Measurements from ENCODE around the gene ADAMTS12.

The ADAMTS12 gene

DNA sequence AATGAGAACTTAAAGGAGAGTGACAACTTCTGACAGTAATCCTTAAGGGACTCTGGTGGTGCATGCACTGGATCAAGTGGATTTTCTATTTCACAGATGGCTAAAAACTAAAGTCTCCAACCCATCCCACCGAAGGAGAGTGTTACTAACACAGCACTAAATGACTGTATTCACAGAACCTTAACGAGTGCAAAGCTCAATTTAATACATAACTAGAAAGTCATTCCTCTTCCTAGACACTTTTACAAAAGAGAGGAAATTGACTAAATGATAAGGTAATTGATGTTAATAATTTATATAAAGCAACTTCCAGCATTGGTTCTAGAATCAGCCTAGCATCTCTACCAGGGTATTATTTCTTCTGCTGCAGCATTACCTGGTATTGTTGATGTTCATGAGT, 189.8 kb downstream of the ADAMTS12 start:
- no peak for DNase-seq (ENCODE audit: low spot score)

DNA sequence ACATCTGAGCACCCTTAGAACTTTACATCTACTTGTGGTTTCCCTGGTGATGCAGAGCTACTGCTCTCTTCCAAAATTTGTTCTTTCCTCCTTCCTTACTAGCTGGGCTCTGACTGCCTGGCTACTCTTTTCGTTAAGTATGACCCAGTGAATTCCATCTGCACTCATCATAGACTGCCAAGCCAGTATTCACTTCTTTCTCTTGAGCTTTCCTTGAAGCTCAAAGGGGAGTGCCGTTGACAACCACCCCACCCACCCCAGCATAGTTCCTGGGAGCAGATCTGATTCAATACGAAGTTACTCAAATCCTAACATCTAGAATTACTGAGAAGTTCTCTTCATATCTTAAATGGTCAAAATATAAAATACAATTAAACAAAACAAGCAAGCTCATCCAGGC, 190.5 kb downstream of the ADAMTS12 start:
- DNase-seq (ENCODE audit: low spot score): no peak

DNA sequence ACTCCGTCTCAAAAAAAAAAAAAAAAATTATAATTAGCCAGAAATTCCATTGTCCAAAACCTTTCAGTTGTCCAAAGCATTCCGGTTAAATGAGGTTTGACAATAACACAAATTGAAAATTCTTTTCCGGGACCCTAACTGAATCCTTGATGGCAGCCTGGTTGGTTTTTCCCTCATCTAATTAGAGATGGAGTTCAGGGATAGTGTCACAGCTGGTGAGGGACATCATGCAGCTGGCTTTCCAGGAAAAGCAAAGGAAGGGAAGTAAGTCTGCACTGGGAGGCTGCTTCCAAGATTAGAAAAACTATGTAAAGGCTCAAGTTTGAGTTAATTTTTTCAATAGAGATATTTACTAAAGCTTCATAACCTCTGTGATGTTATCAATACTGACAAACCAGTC, 195.4 kb downstream of the ADAMTS12 start:
- no peak for DNase-seq (ENCODE audit: low spot score)

DNA sequence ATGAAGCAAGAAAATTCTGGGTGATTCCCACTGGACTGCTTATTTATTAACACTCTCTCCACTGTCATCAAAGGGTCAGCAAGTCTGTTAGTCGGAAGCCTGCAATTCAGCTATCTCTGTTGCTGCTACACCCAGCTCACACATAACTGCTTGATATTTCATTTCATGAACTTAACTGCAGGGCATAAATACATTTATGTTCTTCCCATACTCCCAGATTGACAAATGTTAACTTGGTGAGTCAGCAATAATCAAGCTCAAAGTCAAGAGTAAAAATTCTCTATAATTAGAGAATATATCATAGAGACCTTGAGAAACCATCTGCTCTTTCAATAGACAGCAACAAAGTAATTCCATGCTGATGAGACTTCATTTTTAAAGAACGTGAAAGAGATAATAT, 198.8 kb downstream of the ADAMTS12 start:
- no peak for DNase-seq (ENCODE audit: low spot score)

DNA sequence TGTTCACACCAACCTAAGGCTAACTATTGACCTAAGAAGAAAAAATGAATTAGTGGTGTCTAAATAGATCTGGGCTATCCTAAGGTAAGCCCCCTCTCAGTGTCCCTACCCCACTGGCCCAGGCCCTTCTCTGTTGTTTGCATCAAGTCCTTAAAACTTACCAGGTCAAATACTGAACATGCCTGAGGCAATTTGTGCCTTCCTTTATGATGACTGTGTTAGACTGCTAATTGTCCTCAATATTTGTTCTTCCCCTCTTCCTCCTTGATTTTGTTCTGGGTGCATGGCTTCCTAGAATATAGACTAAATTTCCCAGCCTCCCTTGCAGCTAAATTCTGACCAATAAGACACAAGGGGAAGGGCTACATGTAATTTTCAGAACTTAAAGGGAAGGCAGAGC, 199.9 kb downstream of the ADAMTS12 start:
- no peak for DNase-seq (ENCODE audit: low spot score)

DNA sequence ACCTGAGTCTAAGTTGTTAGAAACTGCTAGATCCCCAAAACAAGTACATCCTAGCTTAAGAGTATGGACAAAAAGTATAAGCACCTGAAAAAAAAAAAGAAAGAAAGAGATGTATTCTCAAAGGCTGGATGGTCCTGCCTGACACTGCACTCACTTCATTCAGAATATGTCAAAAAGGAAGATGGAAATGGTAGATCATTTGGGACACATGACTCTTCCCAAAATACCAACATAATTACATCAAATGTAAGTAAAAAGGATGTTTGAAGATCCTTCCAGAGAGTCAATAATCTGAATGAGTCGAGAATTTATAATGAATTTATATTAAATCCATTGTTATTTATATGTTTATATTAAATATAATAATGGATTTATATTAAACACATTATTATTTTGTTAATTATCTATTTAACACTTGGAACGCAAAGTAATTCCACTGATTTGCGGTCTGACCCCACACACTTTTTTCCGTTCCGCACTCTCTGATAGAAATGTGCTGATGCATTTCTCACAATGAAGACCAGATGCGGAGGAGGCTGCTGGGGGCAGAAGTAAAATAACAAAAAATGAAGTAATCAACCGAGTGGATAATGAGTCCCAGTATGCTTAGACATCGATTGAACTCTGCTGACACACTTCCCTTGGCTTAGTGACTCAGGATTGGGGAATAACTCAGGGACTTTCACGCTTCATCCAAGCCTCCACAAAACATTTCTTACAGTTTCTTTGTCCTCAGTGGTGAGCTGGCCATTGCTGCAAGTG, 201.2 kb downstream of the ADAMTS12 start:
- DNase-seq (ENCODE audit: low spot score): no peak

DNA sequence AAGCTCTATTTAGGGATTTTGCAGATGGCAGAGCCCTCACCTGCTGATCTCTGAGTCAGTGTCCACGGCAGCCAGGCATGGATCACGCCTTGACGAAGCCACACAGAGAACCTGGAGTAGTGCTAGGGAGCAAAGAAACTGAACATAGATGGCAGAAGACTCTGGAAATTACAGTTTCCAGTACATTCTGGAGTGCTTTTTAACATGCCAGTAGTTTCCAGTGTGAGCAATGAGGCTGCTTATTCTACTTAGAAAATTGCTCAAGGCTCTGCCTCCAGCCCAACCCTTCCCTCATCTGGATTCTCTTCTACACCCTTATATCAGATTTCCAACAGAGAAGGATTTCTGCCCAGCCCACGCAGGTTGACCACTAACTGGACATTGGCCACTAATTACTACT, 203.3 kb downstream of the ADAMTS12 start:
- DNase-seq (ENCODE audit: low spot score): no peak

DNA sequence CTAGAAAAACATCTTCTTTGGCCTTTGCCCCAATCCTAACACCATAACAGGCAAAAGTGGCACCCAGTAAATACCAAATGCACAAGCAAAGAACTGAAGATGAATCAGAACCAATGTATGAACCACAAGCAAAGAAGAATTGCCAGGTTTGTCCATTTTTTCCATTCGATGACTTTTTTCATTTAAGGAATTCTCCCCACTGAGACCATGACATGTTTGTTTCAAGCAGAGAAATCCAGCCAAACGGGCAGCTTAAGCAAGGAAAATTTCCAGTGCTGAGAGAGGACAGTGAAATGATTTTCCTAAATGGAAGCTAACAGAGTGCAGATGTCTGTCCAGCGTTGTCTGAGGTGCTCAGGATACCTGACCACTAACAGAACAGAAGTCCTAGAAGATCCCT, 203.7 kb downstream of the ADAMTS12 start:
- DNase-seq (ENCODE audit: low spot score): no peak

DNA sequence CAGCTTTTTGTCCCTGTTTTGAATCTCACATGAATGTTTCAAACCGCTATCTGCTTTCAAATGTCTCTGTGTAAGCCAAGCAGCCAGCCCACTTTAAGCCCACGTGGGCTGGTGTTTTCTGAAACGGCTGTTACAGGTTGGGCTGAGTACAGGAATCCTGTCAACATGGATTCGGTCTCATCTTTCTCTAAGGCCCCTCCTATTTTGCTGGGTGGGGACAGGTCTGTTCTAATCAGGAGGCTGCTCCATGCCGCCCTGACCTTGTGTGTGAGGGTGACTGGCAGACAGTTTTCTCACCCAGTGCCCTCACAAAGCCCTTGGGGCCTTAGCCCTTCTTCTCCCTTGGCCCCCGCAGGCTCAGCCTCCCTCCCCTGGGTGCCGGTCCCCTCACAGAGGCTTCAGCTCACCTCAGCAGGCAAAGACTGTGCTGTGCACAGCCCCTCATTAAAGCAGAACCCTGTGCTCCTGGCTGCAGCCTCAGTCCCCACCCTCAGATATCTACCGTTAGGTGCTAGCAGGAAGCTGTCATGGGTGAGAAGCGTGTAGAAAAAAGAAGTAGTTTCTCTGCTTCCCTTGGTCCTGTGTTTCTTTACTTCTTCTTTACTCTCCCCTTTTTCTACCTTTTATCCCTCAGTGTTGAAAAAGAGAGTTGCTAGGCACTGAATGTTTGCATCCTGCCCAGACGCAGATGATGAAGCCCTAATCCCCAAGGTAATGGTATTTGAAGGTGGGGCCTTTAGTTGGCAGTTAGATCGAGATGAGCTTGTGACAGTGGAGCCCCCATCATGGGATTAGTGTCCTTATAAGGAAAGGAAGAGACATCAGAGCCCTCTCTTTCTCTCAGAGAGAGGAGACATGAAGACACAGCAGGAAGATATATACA, 205.7 kb downstream of the ADAMTS12 start:
- no peak for DNase-seq (ENCODE audit: low spot score)

DNA sequence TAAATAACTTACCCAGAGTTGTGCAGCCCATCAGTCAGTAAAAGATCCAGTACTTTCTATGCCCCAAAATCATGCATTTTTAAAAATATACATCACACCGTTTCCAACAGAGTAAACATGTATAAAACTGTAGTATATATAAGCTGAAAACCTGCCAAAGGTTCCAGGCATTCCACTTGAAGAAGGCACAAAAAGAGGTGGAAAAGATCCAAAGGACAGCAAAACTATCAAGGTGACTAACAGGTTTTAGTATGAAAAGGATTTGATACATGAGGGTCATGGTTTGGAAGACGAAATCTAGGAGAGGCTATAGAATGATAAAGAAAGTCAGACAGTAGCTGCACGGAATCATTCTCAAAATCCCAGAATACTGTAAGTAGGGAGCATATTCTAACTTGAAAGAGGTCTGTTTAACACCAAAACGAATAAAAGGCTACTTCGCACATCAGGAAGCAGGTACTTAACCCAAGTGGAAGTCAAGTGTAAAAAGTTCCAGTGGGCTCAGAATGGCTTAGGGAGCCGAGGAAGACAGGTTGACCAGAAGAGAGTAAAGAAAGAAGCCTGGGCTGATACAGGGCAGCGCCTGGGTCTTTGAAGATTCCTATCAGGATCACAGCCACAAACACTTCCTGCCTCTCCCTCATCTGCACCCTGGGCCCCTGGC, 207.2 kb downstream of the ADAMTS12 start:
- DNase-seq (ENCODE audit: low spot score): no peak

DNA sequence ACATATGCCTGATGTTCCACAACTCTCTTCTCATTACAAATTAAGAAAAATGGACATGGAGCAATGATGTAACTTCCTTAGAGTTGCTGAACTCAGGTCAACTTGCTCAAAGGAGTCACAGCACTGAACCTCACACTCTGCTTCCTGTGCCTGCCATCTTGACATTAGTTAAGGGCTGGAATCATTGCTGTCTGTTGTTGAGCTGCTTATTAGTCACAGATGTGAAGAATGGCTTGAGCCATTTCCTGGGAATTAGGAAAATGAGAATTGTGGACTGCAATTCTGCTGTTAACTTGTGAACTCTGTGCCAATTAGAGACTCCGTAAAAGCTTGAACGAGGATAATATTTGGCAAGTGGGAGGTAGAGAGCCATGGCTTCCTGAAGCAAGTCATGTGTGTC, 212.0 kb downstream of the ADAMTS12 start:
- DNase-seq (ENCODE audit: low spot score): no peak

DNA sequence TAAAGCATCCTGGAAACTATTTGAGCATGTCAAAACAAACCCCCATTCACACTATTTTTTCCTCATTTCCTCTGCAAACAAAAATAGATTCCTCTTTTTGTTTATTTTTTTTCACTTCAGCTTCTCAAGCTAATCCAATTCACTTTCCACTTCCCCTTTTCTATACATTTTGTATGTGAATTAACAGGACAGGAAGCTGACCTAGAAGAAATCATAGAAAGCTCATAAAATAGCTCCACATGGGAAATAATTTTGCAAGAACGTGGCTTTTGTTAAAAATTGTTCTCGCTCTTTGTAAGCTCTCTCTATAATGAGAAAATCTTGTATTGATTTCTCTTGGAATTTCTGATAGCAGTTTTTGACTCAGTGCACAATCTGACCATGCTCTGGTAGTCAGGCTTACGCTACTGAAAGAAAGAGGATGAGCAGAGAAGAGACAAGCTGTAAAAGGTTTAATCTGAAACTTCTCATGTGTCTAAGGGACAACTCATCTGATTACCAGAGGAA, 215.8 kb downstream of the ADAMTS12 start:
- no peak for DNase-seq (ENCODE audit: low spot score)

DNA sequence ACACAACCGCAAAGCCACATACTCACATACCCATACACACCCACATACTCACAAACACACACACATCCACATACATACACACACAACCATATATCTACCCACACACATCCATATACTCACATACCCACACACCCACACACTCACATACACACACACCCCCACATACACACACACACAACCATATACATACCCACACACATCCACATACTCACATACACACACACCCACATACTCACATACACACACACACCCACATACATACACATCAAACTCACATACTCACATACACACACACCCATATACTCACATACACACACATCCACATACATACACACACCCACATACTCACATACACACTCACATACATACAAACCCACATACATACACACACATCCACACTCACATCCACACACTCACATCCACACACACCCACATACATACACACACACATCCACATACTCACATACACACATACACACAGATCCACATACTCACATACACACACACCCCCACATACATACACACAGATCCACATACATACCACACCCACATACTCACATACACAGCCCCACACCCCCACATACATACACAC, 220.0 kb downstream of the ADAMTS12 start:
- DNase-seq (ENCODE audit: low spot score): no peak

DNA sequence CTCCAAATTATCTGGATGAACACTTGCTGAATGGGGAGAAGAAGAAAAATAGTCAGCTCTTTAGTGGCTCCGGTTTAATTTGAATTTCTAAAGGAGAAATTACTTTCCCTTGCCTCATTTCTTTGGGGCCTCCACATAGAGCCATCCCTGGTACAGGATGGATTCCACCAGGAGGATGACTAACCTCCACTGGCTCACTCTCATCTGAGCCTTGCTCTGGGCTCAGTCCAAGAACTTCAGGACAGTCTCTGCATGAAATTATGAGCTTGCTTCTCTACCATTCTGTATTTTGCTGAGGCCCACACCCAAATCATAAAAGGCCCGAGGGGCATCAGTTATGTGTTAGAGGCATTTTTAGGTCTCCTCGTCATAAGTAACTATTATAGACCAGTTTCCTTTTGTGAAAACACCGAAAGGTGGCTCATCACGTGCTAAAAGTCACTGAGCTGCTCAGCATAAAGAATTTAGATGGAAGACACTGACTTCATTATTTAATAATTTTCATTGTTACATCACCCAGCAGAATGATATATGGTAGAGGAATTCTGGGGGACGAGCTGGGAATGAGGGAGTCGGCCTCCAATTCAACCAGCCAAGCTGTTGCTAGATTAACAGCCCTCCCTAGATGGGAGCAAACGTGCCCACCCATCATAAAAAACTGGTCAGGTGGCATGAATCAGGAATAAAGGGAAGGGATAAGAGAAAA, 228.9 kb downstream of the ADAMTS12 start:
- no peak for DNase-seq (ENCODE audit: low spot score)

DNA sequence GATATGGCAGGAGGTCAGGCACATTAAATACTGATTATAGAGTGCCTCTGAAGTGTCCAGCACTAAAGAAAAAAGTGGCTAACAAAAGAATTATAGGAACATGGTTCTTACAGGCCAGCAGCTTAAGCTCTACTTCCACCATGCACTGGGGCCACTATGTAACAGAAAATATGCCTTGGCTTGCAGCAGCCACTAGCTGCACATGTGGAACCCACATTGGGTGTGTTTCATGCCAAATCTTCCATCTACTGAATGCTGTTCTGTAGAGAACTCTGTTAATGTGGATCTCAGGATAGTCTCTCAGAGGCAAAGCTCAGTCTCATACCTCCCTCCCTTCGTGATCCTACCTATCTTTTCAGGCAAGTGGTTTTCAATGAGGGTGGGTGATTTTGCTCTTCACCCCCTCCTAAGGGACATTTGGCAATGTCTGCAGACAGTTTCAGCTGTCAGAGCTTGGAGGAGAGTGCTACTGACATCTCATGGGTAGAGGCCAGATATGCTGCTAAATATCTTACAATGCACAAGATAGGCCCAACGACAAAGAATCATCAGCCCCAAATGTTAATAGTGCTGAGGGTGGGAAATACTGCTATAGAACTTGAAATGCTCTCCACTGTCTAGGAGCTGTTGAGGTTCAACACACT, 232.1 kb downstream of the ADAMTS12 start:
- DNase-seq (ENCODE audit: low spot score): no peak

DNA sequence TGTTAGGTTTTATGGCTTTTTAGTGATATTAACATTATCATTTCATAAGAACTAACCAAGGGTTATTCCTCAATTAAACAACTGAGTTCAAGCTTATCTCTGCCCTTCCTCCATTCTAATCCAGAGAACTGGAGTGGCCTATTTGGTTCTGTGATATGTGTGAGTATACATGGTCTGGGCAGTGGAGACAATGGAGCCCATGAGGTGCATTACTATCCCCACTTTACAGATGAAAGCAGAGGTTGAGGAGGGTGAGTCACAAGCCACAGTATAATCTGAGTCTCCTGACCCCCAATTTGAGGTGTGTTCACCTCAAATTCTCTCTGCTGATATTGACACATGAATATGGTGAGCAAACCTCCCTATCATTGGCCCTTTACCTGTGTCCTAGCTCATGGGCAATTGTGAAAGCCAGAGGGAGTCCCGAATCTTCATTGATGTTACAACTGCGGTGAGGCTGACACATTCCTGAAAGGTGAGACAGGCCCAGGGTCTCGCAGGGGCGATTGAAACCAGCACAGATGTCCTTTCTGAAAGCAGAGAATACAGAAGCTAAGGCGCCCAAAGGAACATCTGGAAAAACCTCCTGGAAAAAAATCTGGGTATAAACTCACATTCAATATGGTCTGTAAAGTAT, 233.9 kb downstream of the ADAMTS12 start:
- DNase-seq (ENCODE audit: low spot score): no peak

DNA sequence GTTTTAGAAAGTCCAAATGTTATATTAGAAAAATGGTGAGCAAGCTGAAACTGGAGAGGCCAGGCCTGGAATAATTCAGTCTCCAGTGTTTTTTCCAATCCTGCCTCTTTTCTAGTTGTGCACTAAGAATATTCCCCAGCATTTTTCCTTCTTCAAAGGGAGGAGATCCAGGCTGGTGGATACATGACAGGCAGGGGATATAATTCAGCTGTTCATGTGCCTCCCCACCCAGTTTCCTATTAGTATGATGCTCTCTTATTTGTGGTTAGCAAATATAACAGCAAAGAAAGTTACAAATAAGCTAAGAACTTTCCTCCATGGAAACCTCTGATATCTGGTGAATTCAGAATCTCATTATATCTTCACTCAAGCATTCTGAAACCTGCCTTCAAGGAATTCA, 234.6 kb downstream of the ADAMTS12 start:
- DNase-seq (ENCODE audit: low spot score): no peak

DNA sequence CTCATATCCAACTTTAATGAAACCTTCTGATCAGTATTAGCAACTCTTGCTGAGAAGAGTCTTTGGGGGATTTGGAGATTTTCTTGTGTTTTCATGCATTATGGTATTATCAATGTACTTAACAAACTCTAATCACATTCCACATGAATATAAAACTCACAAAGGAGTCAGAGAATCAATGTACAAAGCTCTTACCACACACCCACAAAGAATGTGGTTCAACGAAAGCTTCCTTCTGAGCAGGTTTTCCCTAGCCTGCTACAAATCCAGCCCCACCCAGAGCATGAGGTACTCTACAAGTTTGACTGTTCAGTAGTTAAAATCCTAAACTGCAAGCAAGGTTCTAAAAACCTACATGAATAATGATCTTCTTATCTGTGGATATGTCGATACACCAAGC, 240.9 kb downstream of the ADAMTS12 start:
- no peak for DNase-seq (ENCODE audit: low spot score)

DNA sequence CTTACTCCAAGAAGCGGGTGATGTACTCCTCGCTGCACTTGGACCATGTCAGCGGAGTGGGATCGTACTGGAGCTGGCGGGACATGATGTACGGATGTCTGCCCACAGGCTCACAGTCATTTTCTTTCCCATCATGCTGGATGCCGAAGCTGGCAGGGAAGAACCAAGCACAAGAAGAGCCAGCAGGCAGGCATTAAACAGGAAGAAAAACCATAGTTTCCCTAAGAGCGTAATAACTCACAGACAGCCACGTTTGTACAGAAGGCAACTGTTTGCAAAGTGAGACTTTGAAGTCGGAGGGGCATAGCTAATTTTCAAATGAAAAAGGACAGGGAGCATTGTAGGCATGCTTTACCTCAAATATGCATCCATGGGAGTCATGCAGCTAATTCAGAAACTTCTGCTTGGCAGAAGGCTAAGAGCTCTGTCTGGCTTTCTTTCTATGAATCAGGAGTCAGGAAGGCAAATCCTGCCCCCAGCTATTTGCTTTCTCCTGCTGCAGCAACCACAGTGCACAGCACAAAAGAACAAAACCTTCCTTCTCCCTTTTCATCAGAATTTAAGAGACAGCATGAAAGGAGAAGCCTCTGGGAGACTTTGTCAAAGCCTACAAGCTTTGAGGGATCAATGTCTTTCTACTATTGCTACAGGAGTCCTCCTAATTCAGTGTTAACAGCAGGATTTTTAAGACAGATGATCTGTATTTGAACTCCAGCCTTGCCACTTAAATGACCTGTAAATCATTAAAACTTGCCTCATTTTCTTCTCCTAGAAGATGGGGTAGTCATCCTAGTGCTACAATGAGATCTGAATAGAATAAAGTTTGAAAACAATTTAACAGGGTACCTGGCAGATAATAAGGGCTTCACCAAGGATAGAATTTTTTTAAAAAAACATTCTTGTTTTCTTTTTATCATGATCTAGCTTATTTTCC, 242.0 kb downstream of the ADAMTS12 start:
- DNase-seq (ENCODE audit: low spot score): no peak
